ENCODE data around the gene BPIFB6. TPM values are rescaled to one million over a fixed set of nuclear protein-coding genes. Genes with fewer than 3 reads are reported as not detected.

The BPIFB6 gene
- total and polyA plus RNA-seq, 4 donors, result not detected

GRCh38 chr20:32987044-32987825 is 44.2 kb upstream of the BPIFB6 start:
- H3K27ac ChIP-seq (ENCODE audit: low read depth in 1 of 2, low read length in 2 of 2), result no peak overlapping the region
- no peaks in the 10 kb centered on the region for H3K36me3 ChIP-seq (ENCODE audit: control insufficient read depth in 1 of 2, insufficient read depth in 2 of 2, low read length in 1 of 2)
- DNase-seq, result no peak
- intact Hi-C loops (cut with DNase I), result no loop called here
- ATAC-seq (ENCODE audit: low FRiP score), result no peak
- H3K4me1 ChIP-seq (ENCODE audit: control insufficient read depth in 1 of 2, insufficient read depth in 2 of 2, low read length in 2 of 2), result no peaks in the 10 kb centered on the region
- no peak overlapping the region for H3K4me3 ChIP-seq (ENCODE audit: low read length in 2 of 2)
- WGBS, 2 donors, result 81 to 85% methylated on average over 11 of the region's 11 CpGs
- no peaks in the 10 kb centered on the region for H3K27me3 ChIP-seq (ENCODE audit: control insufficient read depth in 1 of 2, insufficient read depth in 2 of 2, low read length in 1 of 2)
- H3K9me3 ChIP-seq (ENCODE audit: control insufficient read depth, low read length), result peaks cover 2% of the 10 kb centered on the region

GRCh38 chr20:32988008-32988407 is 43.4 kb upstream of the BPIFB6 start:
- Histone ChIP-seq H3K9me3 (ENCODE audit: control insufficient read depth, low read length) (peaks cover 2% of the 10 kb centered on the region), H3K4me3 (ENCODE audit: low read length in 2 of 2) (no peak overlapping the region), H3K36me3 (ENCODE audit: control insufficient read depth in 1 of 2, insufficient read depth in 2 of 2, low read length in 1 of 2) (no peaks in the 10 kb centered on the region), H3K27me3 (ENCODE audit: control insufficient read depth in 1 of 2, insufficient read depth in 2 of 2, low read length in 1 of 2) (no peaks in the 10 kb centered on the region), H3K27ac (ENCODE audit: low read depth in 1 of 2, low read length in 2 of 2) (no peak overlapping the region), H3K4me1 (ENCODE audit: control insufficient read depth in 1 of 2, insufficient read depth in 2 of 2, low read length in 2 of 2) (no peaks in the 10 kb centered on the region)
- intact Hi-C loops (cut with DNase I), result no loop called here
- DNase-seq (no peak), ATAC-seq (ENCODE audit: low FRiP score) (no peak)
- WGBS, 2 donors, result 70 to 71% methylated on average over 16 of the region's 16 CpGs

GRCh38 chr20:32989507-32990283 is 41.8 kb upstream of the BPIFB6 start:
- Histone ChIP-seq H3K27me3 (ENCODE audit: control insufficient read depth in 1 of 2, insufficient read depth in 2 of 2, low read length in 1 of 2) (no peaks in the 10 kb centered on the region), H3K36me3 (ENCODE audit: control insufficient read depth in 1 of 2, insufficient read depth in 2 of 2, low read length in 1 of 2) (no peaks in the 10 kb centered on the region), H3K9me3 (ENCODE audit: control insufficient read depth, low read length) (peaks cover 2% of the 10 kb centered on the region), H3K4me3 (ENCODE audit: low read length in 2 of 2) (no peak overlapping the region), H3K4me1 (ENCODE audit: control insufficient read depth in 1 of 2, insufficient read depth in 2 of 2, low read length in 2 of 2) (no peaks in the 10 kb centered on the region), H3K27ac (ENCODE audit: low read depth in 1 of 2, low read length in 2 of 2) (no peak overlapping the region)
- WGBS, 2 donors, result 79 to 86% methylated on average over 14 of the region's 14 CpGs
- DNase-seq (peak in 1 of 2 donors; percentile 35), ATAC-seq (ENCODE audit: low FRiP score) (no peak)
- intact Hi-C loops (cut with DNase I), result no loop called here

- no peak overlapping the region for H3K27ac ChIP-seq (ENCODE audit: low read depth in 1 of 2, low read length in 2 of 2)
- H3K4me1 ChIP-seq (ENCODE audit: control insufficient read depth in 1 of 2, insufficient read depth in 2 of 2, low read length in 2 of 2), result no peaks in the 10 kb centered on the region
- H3K27me3 ChIP-seq (ENCODE audit: control insufficient read depth in 1 of 2, insufficient read depth in 2 of 2, low read length in 1 of 2), result no peaks in the 10 kb centered on the region
- intact Hi-C loops (cut with DNase I), result no loop called here
- DNase-seq (peak in 1 of 2 donors; percentile 10), ATAC-seq (ENCODE audit: low FRiP score) (no peak)
- H3K9me3 ChIP-seq (ENCODE audit: control insufficient read depth, low read length), result peaks cover 2% of the 10 kb centered on the region
- H3K36me3 ChIP-seq (ENCODE audit: control insufficient read depth in 1 of 2, insufficient read depth in 2 of 2, low read length in 1 of 2), result no peaks in the 10 kb centered on the region
- WGBS, 2 donors, result 14 to 73% methylated on average over 3 of the region's 3 CpGs
- no peak overlapping the region for H3K4me3 ChIP-seq (ENCODE audit: low read length in 2 of 2)
Observed at GRCh38 chr20:32990426-32990825, 41.0 kb upstream of the BPIFB6 start.

- Histone ChIP-seq H3K36me3 (ENCODE audit: control insufficient read depth in 1 of 2, insufficient read depth in 2 of 2, low read length in 1 of 2) (no peaks in the 10 kb centered on the region), H3K9me3 (ENCODE audit: control insufficient read depth, low read length) (peaks cover 4% of the 10 kb centered on the region), H3K27ac (ENCODE audit: low read depth in 1 of 2, low read length in 2 of 2) (no peak overlapping the region), H3K27me3 (ENCODE audit: control insufficient read depth in 1 of 2, insufficient read depth in 2 of 2, low read length in 1 of 2) (no peaks in the 10 kb centered on the region), H3K4me1 (ENCODE audit: control insufficient read depth in 1 of 2, insufficient read depth in 2 of 2, low read length in 2 of 2) (no peaks in the 10 kb centered on the region), H3K4me3 (ENCODE audit: low read length in 2 of 2) (no peak overlapping the region)
- intact Hi-C loops (cut with DNase I), result no loop called here
- ATAC-seq (ENCODE audit: low FRiP score), result no peak
- WGBS, 2 donors, result 61 to 65% methylated on average over 3 of the region's 3 CpGs
- DNase-seq, result peak in 1 of 2 donors; percentile 24
Observed at GRCh38 chr20:32991383-32991782, 40.1 kb upstream of the BPIFB6 start.

- intact Hi-C loops (cut with DNase I), result no loop called here
- H3K4me1 ChIP-seq (ENCODE audit: control insufficient read depth in 1 of 2, insufficient read depth in 2 of 2, low read length in 2 of 2), result no peaks in the 10 kb centered on the region
- no peaks in the 10 kb centered on the region for H3K36me3 ChIP-seq (ENCODE audit: control insufficient read depth in 1 of 2, insufficient read depth in 2 of 2, low read length in 1 of 2)
- ATAC-seq (ENCODE audit: low FRiP score) (no peak), DNase-seq (no peak)
- H3K27ac ChIP-seq (ENCODE audit: low read depth in 1 of 2, low read length in 2 of 2), result no peak overlapping the region
- no peaks in the 10 kb centered on the region for H3K27me3 ChIP-seq (ENCODE audit: control insufficient read depth in 1 of 2, insufficient read depth in 2 of 2, low read length in 1 of 2)
- peaks cover 5% of the 10 kb centered on the region for H3K9me3 ChIP-seq (ENCODE audit: control insufficient read depth, low read length)
- WGBS, 2 donors, result 69 to 79% methylated on average over 8 of the region's 8 CpGs
- H3K4me3 ChIP-seq (ENCODE audit: low read length in 2 of 2), result no peak overlapping the region
Observed at GRCh38 chr20:32991792-32992641, 39.4 kb upstream of the BPIFB6 start.

GRCh38 chr20:32993496-32994050 is 37.9 kb upstream of the BPIFB6 start:
- intact Hi-C loops (cut with DNase I), result no loop called here
- Histone ChIP-seq H3K27ac (ENCODE audit: low read depth in 1 of 2, low read length in 2 of 2) (no peak overlapping the region), H3K4me3 (ENCODE audit: low read length in 2 of 2) (no peak overlapping the region), H3K27me3 (ENCODE audit: control insufficient read depth in 1 of 2, insufficient read depth in 2 of 2, low read length in 1 of 2) (no peaks in the 10 kb centered on the region), H3K9me3 (ENCODE audit: control insufficient read depth, low read length) (peaks cover 5% of the 10 kb centered on the region), H3K4me1 (ENCODE audit: control insufficient read depth in 1 of 2, insufficient read depth in 2 of 2, low read length in 2 of 2) (no peaks in the 10 kb centered on the region), H3K36me3 (ENCODE audit: control insufficient read depth in 1 of 2, insufficient read depth in 2 of 2, low read length in 1 of 2) (no peaks in the 10 kb centered on the region)
- ATAC-seq (ENCODE audit: low FRiP score) (no peak), DNase-seq (peak in 1 of 2 donors; percentile 34)
- 78 to 82% methylated on average over 8 of the region's 8 CpGs for WGBS, 2 donors

- DNase-seq, result no peak
- ATAC-seq (ENCODE audit: low FRiP score), result no peak
- no peaks in the 10 kb centered on the region for H3K4me1 ChIP-seq (ENCODE audit: control insufficient read depth in 1 of 2, insufficient read depth in 2 of 2, low read length in 2 of 2)
- intact Hi-C loops (cut with DNase I), result no loop called here
- H3K27me3 ChIP-seq (ENCODE audit: control insufficient read depth in 1 of 2, insufficient read depth in 2 of 2, low read length in 1 of 2), result no peaks in the 10 kb centered on the region
- H3K4me3 ChIP-seq (ENCODE audit: low read length in 2 of 2), result no peak overlapping the region
- H3K9me3 ChIP-seq (ENCODE audit: control insufficient read depth, low read length), result peaks cover 4% of the 10 kb centered on the region
- no peaks in the 10 kb centered on the region for H3K36me3 ChIP-seq (ENCODE audit: control insufficient read depth in 1 of 2, insufficient read depth in 2 of 2, low read length in 1 of 2)
- no peak overlapping the region for H3K27ac ChIP-seq (ENCODE audit: low read depth in 1 of 2, low read length in 2 of 2)
Observed at GRCh38 chr20:32995802-32996201, 35.6 kb upstream of the BPIFB6 start.
